Midbrain (tissue), 1 donor: ENCODE data around the gene DOK7.

Experiments
- DNase-seq: peaks from one replicate; lab custom pipeline; 2025; lab: John Stamatoyannopoulos, UW

DOK7 gene, protein sequence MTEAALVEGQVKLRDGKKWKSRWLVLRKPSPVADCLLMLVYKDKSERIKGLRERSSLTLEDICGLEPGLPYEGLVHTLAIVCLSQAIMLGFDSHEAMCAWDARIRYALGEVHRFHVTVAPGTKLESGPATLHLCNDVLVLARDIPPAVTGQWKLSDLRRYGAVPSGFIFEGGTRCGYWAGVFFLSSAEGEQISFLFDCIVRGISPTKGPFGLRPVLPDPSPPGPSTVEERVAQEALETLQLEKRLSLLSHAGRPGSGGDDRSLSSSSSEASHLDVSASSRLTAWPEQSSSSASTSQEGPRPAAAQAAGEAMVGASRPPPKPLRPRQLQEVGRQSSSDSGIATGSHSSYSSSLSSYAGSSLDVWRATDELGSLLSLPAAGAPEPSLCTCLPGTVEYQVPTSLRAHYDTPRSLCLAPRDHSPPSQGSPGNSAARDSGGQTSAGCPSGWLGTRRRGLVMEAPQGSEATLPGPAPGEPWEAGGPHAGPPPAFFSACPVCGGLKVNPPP

GRCh38 chr4:3462790-3463415, at the start of gene DOK7:
TSS of gene DOK7 (plus strand) at chr4:3463306. CDS start at chr4:3463376, 70 bp downstream.
- DNase-seq: no peak

DNA sequence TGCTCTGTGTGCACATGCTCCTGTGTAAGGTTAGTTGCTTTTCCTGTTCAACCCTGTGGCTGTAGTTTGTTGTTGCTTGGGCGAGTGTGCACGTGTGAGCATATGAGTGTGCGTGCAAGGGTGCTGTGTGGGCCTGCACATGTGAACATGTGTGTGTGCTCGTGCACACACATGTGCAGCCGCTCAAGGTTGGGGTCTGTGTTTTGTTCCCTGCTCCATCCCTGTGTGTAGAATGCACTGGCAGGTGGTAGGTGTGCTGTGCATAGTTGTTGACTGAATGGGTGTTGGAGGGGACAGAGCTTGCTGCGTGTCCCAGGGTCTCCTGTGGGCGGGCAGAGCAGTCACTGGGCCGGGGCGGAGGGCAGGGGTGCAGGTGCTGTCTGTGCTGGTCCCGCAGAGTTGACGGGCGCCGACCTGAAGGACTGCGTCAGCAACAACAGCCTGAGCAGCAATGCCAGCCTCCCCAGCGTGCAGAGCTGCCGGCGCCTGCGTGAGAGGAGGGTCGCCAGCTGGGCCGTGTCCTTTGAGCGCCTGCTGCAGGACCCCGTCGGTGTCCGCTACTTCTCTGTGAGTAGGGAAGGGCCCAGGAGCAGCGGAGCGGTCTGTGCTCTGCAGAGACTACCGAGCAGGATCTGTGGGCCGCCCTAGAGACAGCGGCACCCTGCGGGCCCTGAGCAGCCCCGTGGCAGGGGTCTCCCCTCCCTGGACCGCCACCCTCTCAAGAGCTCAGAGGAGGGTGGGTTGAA, 49.3 kb upstream of the DOK7 start:
- DNase-seq: no peak

DNA sequence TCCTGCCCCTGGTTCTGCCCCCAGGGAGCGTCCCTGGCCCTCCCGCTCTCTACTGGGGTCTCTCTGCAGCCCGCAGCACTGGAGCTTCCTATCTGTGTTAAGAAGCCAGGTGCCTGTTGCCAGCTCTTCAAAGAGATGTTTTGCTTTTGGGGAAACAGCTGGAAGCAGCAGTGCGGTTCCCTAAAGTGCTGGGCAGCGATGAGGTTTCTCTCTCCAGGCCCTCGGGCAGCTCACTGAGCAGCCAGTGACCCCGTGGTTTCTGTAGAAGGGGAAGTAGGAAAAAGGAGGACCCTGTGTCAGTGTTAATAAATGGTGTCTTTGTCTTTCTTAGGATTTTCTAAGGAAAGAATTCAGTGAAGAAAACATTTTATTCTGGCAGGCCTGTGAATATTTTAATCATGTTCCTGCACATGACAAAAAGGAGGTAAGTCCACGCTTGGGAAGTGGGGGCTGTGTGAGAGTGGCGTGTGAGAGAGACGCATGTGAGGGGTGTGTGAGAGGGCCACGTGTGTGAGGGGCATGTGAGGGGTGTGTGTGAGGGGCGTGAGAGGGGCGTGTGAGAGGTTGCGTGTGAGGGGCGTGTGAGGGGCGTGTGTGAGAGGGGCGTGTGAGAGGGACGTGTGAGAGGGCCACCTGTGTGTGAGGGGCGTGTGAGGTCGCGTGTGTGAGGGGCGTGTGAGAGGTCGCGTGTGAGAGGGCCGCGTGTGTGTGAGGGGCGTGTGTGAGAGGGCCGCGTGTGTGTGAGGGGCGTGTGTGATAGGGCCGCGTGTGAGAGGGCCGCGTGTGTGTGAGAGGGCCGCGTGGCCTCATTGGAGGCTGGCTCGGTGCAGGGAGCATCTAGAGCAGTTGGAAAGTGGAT, 48.5 kb upstream of the DOK7 start:
- peak; percentile 31 for DNase-seq

DNA sequence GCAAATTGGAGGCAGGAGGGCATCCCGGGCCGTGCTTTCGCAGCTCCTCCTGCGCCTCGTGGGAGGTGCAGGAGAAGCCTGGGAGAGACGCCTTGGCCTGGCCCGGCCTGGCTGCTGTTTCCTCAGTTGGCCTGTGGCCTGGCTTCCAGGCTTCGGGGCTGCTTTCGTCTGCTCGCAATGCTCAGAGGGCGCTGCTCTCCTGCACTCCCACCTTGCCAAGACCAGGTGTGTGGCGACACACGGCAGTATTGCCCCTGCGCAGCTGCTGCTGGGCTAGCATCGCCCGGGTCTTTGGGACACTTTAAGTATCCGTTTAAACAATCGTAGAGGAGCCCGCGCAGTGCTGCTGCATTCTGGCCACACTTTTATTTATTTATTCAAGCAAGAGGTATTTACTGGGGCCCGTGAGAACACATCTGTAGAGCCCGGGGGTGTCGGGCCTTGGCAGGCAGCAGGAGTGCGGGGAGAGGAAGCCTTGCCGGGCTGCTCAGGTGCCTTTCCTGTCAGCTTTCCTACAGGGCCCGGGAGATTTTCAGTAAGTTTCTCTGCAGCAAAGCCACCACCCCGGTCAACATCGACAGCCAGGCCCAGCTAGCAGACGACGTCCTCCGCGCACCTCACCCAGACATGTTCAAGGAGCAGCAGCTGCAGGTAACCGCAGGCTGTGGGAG, 47.5 kb upstream of the DOK7 start:
- DNase-seq: no peak

DNA sequence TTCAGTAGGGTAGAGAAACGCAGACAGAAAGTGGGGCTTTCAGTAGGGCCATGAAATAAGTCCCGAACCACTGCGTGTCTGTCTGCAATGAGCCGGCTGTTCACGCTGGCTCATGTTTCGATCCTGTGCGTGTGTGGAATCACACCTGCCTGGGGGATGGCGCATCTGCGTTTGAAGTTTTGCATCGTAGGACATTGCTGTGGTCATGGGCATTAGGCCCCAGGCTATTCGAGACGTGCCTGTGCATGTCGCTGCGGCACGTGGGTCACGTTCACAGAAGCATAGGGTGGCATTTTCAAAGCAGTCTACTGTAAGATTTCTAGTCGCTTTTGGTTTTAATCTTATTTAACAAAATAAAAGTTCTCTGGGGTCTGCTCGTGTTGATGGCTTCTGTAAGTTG, 46.8 kb upstream of the DOK7 start:
- no peak for DNase-seq

GRCh38 chr4:3416821-3417221, 46.3 kb upstream of the DOK7 start:
- DNase-seq: no peak

DNA sequence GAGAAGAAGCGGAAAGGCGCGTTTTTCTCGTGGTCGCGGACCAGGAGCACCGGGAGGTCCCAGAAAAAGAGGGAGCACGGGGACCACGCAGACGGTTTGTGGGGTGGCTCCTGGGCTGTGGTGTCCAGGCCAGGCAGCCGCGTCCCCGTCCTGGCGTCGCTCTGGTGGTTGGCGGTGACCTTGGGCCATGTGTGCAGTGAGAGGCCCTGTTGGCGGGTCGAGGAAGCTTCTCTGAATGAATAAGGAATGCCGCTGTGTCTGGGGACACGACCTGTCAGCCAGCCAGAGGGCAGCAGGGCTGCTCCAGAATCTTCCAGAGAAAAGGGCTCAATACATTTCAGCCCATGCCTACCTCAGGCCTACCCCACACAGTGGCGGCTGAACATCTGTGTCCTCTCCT, 45.7 kb upstream of the DOK7 start:
- DNase-seq: no peak

- no peak for DNase-seq
Observed at GRCh38 chr4:3418029-3418762, 44.9 kb upstream of the DOK7 start.

DNA sequence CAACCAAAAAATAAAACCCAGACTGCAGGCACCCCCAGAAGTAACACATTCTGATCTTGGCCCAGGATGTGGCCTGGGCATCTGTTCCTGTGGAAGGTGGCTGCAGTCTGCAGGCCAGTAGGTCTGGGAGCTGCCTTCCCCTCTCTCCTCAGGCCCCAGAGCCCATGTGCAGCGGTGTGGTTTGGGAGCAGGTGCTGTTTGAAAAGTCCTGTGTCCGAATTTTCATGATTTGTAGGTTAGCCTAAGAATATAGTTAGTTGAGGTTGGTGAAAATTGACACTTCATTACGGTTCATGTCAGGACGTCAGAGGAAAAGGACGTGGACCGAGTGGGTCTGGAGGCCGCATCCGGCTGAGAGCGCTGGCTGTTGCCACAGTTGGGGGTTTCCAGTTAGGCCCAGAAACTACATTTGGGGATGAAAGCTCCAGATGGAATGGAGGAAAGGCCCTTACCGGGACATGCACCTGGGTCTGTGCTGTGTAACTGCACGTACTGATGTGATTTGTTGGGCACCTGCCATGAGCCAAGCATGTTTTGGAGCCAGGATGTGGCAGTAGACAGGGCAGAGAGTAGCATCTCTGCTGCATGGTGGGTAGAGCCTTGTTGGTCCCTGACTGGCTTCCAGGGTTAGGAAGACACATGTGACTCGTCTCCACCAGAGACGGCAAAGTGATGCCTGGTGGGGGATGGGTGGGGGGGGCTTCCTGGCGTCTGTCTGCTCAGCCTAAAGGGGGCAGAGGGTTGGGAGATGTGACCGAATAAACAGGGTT, 43.1 kb upstream of the DOK7 start:
- DNase-seq: no peak

GRCh38 chr4:3420606-3420955, 42.5 kb upstream of the DOK7 start:
- DNase-seq: no peak

GRCh38 chr4:3420956-3421355, 42.1 kb upstream of the DOK7 start:
- no peak for DNase-seq

DNA sequence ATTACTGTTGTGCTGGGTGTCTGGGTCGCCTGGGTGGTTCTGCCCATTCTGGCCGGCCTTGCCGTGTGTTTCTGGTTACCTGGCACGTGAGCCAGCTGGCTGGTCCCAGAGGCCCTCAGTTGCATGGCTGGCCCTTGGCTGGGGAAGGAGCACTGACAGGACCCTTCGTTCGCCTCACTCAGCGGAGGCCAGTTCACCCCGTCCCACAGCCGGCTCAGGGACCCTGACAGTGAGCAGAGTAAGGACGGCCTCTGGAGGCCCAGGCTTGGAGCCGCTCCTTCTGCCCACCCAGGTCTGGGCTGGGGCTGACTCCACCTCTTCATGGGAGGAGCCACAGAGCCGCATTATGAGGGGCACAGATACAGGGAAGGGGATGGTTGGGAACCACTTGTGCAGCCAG, 41.6 kb upstream of the DOK7 start:
- DNase-seq: no peak

DNA sequence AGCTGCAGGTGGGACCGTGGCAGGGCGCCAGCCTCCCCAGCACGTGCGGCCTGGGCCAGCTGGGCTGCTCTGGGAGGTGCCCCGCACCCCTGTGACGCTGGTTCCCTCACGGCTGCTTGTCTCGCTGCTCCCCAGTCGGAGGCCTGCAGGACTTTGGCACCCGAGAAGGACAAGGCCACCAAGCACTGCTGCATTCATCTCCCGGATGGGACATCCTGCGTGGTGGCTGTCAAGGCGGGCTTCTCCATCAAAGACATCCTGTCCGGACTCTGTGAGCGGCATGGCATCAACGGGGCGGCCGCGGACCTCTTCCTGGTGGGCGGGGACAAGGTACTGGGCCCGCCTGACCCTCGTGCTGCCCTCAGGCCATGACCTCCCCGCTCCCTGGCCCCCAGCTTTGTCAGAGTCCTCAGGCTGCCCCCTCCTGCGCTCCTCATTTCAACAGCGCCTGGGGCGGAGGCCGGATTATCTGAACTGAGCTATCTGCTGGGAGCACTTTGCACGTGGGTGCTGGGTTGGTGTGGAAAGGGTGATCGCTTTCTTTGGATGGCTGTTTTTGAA, 40.8 kb upstream of the DOK7 start:
- DNase-seq: no peak

GRCh38 chr4:3422808-3423297, 40.3 kb upstream of the DOK7 start:
- no peak for DNase-seq

DNA sequence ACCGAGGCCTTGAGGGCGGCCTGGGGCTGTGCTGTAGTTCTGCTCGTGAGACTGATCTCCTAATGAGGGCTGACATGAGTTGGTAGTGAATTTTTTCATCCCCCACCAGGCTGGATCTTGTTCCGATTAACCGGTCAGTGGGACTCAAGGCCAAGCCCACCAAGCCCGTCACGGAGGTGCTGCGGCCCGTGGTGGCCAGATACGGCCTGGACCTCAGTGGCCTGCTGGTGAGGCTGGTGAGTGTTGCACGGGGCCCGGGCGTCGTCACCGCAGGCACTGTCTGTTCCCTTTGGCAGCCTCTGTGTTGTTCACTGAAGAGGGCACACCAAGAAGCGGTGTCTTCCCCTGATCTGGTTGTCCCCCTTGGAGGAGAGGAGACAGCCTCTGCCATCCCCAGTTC, 39.7 kb upstream of the DOK7 start:
- DNase-seq: no peak

- DNase-seq: no peak
Observed at GRCh38 chr4:3423952-3424351, 39.2 kb upstream of the DOK7 start.

GRCh38 chr4:3424522-3425095, 38.5 kb upstream of the DOK7 start:
- DNase-seq: no peak

DNA sequence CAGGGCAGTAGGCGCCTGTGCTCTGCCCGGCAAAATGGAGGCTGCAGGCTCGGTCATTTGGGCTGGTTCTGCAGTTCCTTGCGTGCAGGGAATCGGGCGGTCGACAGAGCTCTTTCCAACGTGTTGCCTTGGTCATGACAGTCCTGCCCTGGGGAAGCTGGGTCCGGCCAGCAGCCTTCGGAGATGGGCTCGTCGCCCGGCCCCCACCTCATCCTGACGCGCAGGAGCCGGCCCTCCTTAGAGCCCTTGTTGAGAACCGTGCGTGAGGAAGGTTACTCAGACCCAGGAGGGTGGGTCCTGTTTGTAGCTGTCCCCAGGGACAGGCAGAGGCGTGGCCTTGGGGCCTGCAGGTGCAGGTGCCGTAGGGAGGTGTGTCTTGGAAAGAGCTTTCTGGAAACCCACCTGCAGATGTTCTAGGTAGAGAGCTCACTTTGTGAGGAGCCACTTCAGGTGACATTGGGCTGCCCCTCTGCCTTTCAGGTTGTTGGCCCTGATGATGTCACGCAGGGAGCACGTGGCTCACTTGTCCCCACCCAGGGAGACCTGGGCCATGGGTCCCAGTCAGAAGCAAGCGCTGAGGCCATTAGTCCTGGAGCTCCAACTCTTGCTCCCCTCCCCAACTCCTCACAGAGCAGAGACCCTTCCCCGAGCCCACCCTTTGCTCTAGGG, 36.5 kb upstream of the DOK7 start:
- DNase-seq: no peak

DNA sequence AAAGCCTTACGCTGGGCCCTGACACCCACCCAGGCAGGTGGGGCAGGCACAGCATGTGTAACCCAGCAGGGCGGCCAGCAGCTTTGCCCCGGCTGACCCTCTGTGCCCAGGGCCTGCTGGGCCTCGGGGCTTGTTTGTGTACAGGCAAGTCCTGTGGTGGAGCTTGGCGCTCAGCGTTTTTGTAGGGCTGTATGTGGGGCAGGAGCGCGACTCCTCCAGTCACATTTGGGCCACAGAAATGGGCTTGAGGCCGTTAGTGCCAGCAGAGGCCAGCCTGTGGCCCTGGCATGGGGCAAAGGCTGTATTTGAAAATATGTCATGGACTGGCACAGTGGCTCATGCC, 36.0 kb upstream of the DOK7 start:
- no peak for DNase-seq
